ENCODE measurements around the gene PCDHGA8. TPM values are rescaled to one million over a fixed set of nuclear protein-coding genes. Genes with fewer than 3 reads are reported as not detected.
"Not testable (repeated sequence)": the region's sequence is repeated elsewhere in the genome, so short reads cannot be mapped to it uniquely, and the experiment has no call there.

The PCDHGA8 gene
- total RNA-seq, 3 donors from 2014 or later (not counting 1 experiment from before 2014, with no cell fraction given) = 0.07 to 0.28 (median 0.09) TPM

- Mint-ChIP-seq H3K4me3 (peak overlapping the region; percentile 47), H3K27ac (no peak overlapping the region), H3K9me3 (peaks cover 3 to 14% of the 10 kb centered on the region in 2 donors), H3K4me1 (peaks cover 8 to 16% of the 10 kb centered on the region in 2 donors), H3K27me3 (ENCODE audit: low read depth in 2 of 2) (peaks cover 34 to 40% of the 10 kb centered on the region in 2 donors), H3K36me3 (peaks cover 9% of the 10 kb centered on the region)
- no peak for TF ChIP-seq CTCF (IDR thresholded peaks at IDR 0.05)
- Histone ChIP-seq H3K27me3 (ENCODE audit: control insufficient read depth, insufficient read depth, low read length) (peaks cover 62% of the 10 kb centered on the region), H3K27ac (ENCODE audit: low read length) (no peak overlapping the region), H3K4me1 (ENCODE audit: control insufficient read depth, insufficient read depth, low read length) (peaks cover 15% of the 10 kb centered on the region), H3K9me3 (ENCODE audit: control insufficient read depth, insufficient read depth, low read length) (peaks cover 24% of the 10 kb centered on the region), H3K4me3 (ENCODE audit: low read length) (peak overlapping the region; percentile 7), H3K36me3 (ENCODE audit: control insufficient read depth, insufficient read depth, low read length) (no peaks in the 10 kb centered on the region)
- WGBS (ENCODE audit: insufficient coverage) = 19% methylated on average over 37 of the region's 37 CpGs
- ATAC-seq (peak in 2 of 3 donors; percentile 24 to 48), DNase-seq (no peak)
- intact Hi-C loops (cut with micrococcal nuclease) = no loop called here
Measured at GRCh38 chr5:141431286-141431685, 38.9 kb downstream of the PCDHGA8 start.

DNA sequence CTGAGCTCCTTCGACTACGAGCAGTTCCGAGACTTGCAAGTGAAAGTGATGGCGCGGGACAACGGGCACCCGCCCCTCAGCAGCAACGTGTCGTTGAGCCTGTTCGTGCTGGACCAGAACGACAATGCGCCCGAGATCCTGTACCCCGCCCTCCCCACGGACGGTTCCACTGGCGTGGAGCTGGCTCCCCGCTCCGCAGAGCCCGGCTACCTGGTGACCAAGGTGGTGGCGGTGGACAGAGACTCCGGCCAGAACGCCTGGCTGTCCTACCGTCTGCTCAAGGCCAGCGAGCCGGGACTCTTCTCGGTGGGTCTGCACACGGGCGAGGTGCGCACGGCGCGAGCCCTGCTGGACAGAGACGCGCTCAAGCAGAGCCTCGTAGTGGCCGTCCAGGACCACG is 39.9 kb downstream of the PCDHGA8 start:
- ATAC-seq; intact Hi-C loops (cut with micrococcal nuclease); H3K36me3 Mint-ChIP-seq; H3K27ac Mint-ChIP-seq; H3K27ac ChIP-seq (ENCODE audit: low read length); H3K36me3 ChIP-seq (ENCODE audit: control insufficient read depth, insufficient read depth, low read length); H3K4me3 Mint-ChIP-seq; DNase-seq; H3K4me3 ChIP-seq (ENCODE audit: low read length): not testable (repeated sequence)
- Histone ChIP-seq H3K27me3 (ENCODE audit: control insufficient read depth, insufficient read depth, low read length) (peaks cover 62% of the 10 kb centered on the region), H3K4me1 (ENCODE audit: control insufficient read depth, insufficient read depth, low read length) (peaks cover 15% of the 10 kb centered on the region), H3K9me3 (ENCODE audit: control insufficient read depth, insufficient read depth, low read length) (peaks cover 24% of the 10 kb centered on the region)
- H3K4me1 Mint-ChIP-seq = peaks cover 8 to 16% of the 10 kb centered on the region in 2 donors
- H3K27me3 Mint-ChIP-seq (ENCODE audit: low read depth in 2 of 2) = peaks cover 34 to 44% of the 10 kb centered on the region in 2 donors
- H3K9me3 Mint-ChIP-seq = peaks cover 3 to 14% of the 10 kb centered on the region in 2 donors
- 39% methylated on average over 31 of the region's 38 CpGs for WGBS (ENCODE audit: insufficient coverage)

- DNase-seq; H3K27ac Mint-ChIP-seq; H3K36me3 Mint-ChIP-seq; H3K4me3 ChIP-seq (ENCODE audit: low read length); H3K4me3 Mint-ChIP-seq; intact Hi-C loops (cut with micrococcal nuclease); H3K36me3 ChIP-seq (ENCODE audit: control insufficient read depth, insufficient read depth, low read length); H3K27ac ChIP-seq (ENCODE audit: low read length); ATAC-seq: not testable (repeated sequence)
- peaks cover 34 to 44% of the 10 kb centered on the region in 2 donors for H3K27me3 Mint-ChIP-seq (ENCODE audit: low read depth in 2 of 2)
- 38% methylated on average over 28 of the region's 29 CpGs for WGBS (ENCODE audit: insufficient coverage)
- H3K9me3 Mint-ChIP-seq = peaks cover 3 to 14% of the 10 kb centered on the region in 2 donors
- Histone ChIP-seq H3K27me3 (ENCODE audit: control insufficient read depth, insufficient read depth, low read length) (peaks cover 59% of the 10 kb centered on the region), H3K4me1 (ENCODE audit: control insufficient read depth, insufficient read depth, low read length) (peaks cover 15% of the 10 kb centered on the region), H3K9me3 (ENCODE audit: control insufficient read depth, insufficient read depth, low read length) (peaks cover 24% of the 10 kb centered on the region)
- peaks cover 8 to 16% of the 10 kb centered on the region in 2 donors for H3K4me1 Mint-ChIP-seq
Measured at GRCh38 chr5:141432726-141433125, 40.3 kb downstream of the PCDHGA8 start.

DNA sequence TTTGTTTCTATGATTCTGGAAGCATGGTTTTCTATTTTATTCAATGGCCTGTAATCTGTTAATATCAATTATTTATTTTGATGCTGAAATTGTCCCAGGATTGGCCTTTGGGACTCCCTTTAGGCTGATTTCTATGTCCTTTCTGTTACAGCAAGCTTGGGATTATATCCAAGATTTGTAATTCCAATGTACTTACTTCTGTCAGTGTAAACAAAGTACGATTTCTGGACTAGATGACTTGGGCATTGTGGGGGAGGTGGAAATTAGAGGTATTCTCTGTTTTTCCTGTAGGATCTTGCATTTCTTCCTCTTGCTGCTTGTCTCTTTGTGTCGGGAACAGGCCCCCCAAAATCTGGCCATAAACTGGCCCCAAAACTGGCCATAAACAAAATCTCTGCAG is 41.6 kb downstream of the PCDHGA8 start:
- no peak overlapping the region for H3K4me3 ChIP-seq (ENCODE audit: low read length)
- H3K9me3 ChIP-seq (ENCODE audit: control insufficient read depth, insufficient read depth, low read length) = peaks cover 24% of the 10 kb centered on the region
- H3K36me3 Mint-ChIP-seq = peaks cover 9% of the 10 kb centered on the region
- peaks cover 3 to 14% of the 10 kb centered on the region in 2 donors for H3K9me3 Mint-ChIP-seq
- 71% methylated on average over 2 of the region's 2 CpGs for WGBS (ENCODE audit: insufficient coverage)
- H3K27ac Mint-ChIP-seq = no peak overlapping the region
- no peak for TF ChIP-seq CTCF (IDR thresholded peaks at IDR 0.05)
- H3K4me1 ChIP-seq (ENCODE audit: control insufficient read depth, insufficient read depth, low read length) = peaks cover 15% of the 10 kb centered on the region
- H3K27me3 Mint-ChIP-seq (ENCODE audit: low read depth in 2 of 2) = peaks cover 27 to 38% of the 10 kb centered on the region in 2 donors
- no peak overlapping the region for H3K27ac ChIP-seq (ENCODE audit: low read length)
- H3K4me1 Mint-ChIP-seq = peaks cover 8 to 16% of the 10 kb centered on the region in 2 donors
- H3K36me3 ChIP-seq (ENCODE audit: control insufficient read depth, insufficient read depth, low read length) = no peaks in the 10 kb centered on the region
- no peak for ATAC-seq
- no peak overlapping the region for H3K4me3 Mint-ChIP-seq
- intact Hi-C loops (cut with micrococcal nuclease) = no loop called here
- H3K27me3 ChIP-seq (ENCODE audit: control insufficient read depth, insufficient read depth, low read length) = peaks cover 53% of the 10 kb centered on the region
- no peak for DNase-seq
